IMR-90 (cell line): ENCODE measurements around the gene STAU1. TPM values are rescaled to one million over a fixed set of nuclear protein-coding genes. Genes with fewer than 3 reads are reported as not detected.

Experiments used
- ATAC-seq: fragments of 200-7000 bp; cut with Tn5 transposase; 2 replicates; pipeline ENCODE4 v1.9.1; 2020; ENCODE audit warnings: low read depth, mild to moderate bottlenecking, moderate library complexity
- BruUV-seq: library from RNA; stranded (reverse); fragments of 400-500 nt; replicated peaks from 2 replicates; lab custom pipeline; 2021; lab: Mats Ljungman, UMichigan
- CTCF ChIA-PET: fragments of 300-600 bp; formaldehyde crosslinking; extraction: SDS; loops from one replicate; lab custom pipeline; 2021; ENCODE audit warnings: antibody characterized with exemption; lab: Yijun Ruan, JAX
- POLR2A ChIA-PET: fragments of 300-600 bp; sonication (Branson Sonifier 250); formaldehyde crosslinking; loops from one replicate; lab custom pipeline; 2022; ENCODE audit warnings: antibody characterized with exemption; ENCODE audit not compliant: unreplicated experiment; lab: Charles Lee
- DNase-seq: peaks from one replicate; pipeline ENCODE4 v3.0.0; 2013
- H2AFZ ChIP-seq: replicated peaks from 2 replicates; pipeline ENCODE3; 2013; ENCODE audit warnings: low read length, mild to moderate bottlenecking; ENCODE audit not compliant: poor library complexity
- H2AK5ac ChIP-seq: 2 replicates; pipeline ENCODE4 v1.6.1; 2013; ENCODE audit warnings: low read depth, low read length, inconsistent platforms
- H2AK9ac ChIP-seq: replicated peaks from 2 replicates; pipeline ENCODE3; 2013; ENCODE audit warnings: mild to moderate bottlenecking, low read depth, low read length, moderate library complexity; ENCODE audit not compliant: poor library complexity
- H2BK120ac ChIP-seq: 2 replicates; pipeline ENCODE4 v1.6.1; 2013; ENCODE audit warnings: low read depth, low read length, inconsistent platforms
- H2BK15ac ChIP-seq: 3 replicates; pipeline ENCODE4 v1.6.1; 2013; ENCODE audit warnings: low read depth, low read length, inconsistent platforms
- H2BK20ac ChIP-seq: 2 replicates; pipeline ENCODE4 v1.6.1; 2013; ENCODE audit warnings: low read depth, mild to moderate bottlenecking, inconsistent platforms, low read length, moderate library complexity
- H2BK5ac ChIP-seq: 2 replicates; pipeline ENCODE4 v1.6.1; 2013; ENCODE audit warnings: mild to moderate bottlenecking, low read depth, low read length, inconsistent platforms; ENCODE audit not compliant: poor library complexity, severe bottlenecking
- H3K14ac ChIP-seq: replicated peaks from 2 replicates; pipeline ENCODE4 v1.6.1; 2013; ENCODE audit warnings: low read depth, low read length, inconsistent platforms
- H3K18ac ChIP-seq: 2 replicates; pipeline ENCODE4 v1.6.1; 2013; ENCODE audit warnings: low read depth, low read length, control low read depth
- H3K23ac ChIP-seq: 2 replicates; pipeline ENCODE4 v1.6.1; 2013; ENCODE audit warnings: low read depth, low read length, inconsistent platforms
- H3K27ac ChIP-seq: 2 replicates; pipeline ENCODE4 v1.5.1; 2013; ENCODE audit warnings: mild to moderate bottlenecking, control low read depth, low read length; ENCODE audit not compliant: insufficient read depth
- H3K27me3 ChIP-seq: 2 replicates; pipeline ENCODE4 v1.6.1; 2013; ENCODE audit warnings: low read length; ENCODE audit not compliant: control insufficient read depth, insufficient read depth
- H3K36me3 ChIP-seq: 2 replicates; pipeline ENCODE4 v1.6.1; 2013; ENCODE audit warnings: low read length, mixed read lengths; ENCODE audit not compliant: control insufficient read depth, insufficient read depth
- H3K4ac ChIP-seq: 2 replicates; pipeline ENCODE4 v1.6.1; 2013; ENCODE audit warnings: low read depth, low read length, inconsistent platforms
- H3K4me1 ChIP-seq: 2 replicates; pipeline ENCODE4 v1.6.1; 2013; ENCODE audit warnings: low read length, mixed read lengths; ENCODE audit not compliant: control insufficient read depth, insufficient read depth
- H3K4me2 ChIP-seq: 2 replicates; pipeline ENCODE4 v1.6.1; 2013; ENCODE audit warnings: low read depth, mild to moderate bottlenecking, control low read depth, low read length, moderate library complexity
- H3K4me3 ChIP-seq: 2 replicates; pipeline ENCODE4 v1.5.1; 2013; ENCODE audit warnings: low read depth, mild to moderate bottlenecking, control low read depth, low read length, moderate library complexity; ENCODE audit not compliant: insufficient read depth
- H3K56ac ChIP-seq: 2 replicates; pipeline ENCODE4 v1.6.1; 2013; ENCODE audit warnings: low read length, inconsistent platforms; ENCODE audit not compliant: insufficient read depth; ENCODE audit errors: extremely low read depth
- H3K79me1 ChIP-seq, 2 experiments: 2 replicates each; pipeline ENCODE4 v1.6.1; 2013; ENCODE audit warnings: low read length in 2 of 2, inconsistent platforms in 1 of 2, low read depth in 1 of 2
- H3K9ac ChIP-seq: 2 replicates; pipeline ENCODE4 v1.6.1; 2013; ENCODE audit warnings: low read depth, low read length, control low read depth
- H3K9me1 ChIP-seq: 2 replicates; pipeline ENCODE4 v1.6.1; 2013; ENCODE audit warnings: low read length, inconsistent platforms; ENCODE audit not compliant: insufficient read depth
- H3K9me3 ChIP-seq: 2 replicates; pipeline ENCODE4 v1.6.1; 2013; ENCODE audit warnings: low read length; ENCODE audit not compliant: control insufficient read depth, insufficient read depth
- H4K20me1 ChIP-seq: 2 replicates; pipeline ENCODE4 v1.6.1; 2013; ENCODE audit warnings: low read length, inconsistent platforms; ENCODE audit not compliant: insufficient read depth
- H4K5ac ChIP-seq: 2 replicates; pipeline ENCODE4 v1.6.1; 2013; ENCODE audit warnings: mild to moderate bottlenecking, low read depth, low read length, control low read depth
- H4K8ac ChIP-seq, 2 experiments: 2 replicates each; pipeline ENCODE4 v1.6.1; 2013; ENCODE audit warnings: low read depth in 2 of 2, low read length in 2 of 2, control low read depth in 1 of 2, inconsistent platforms in 1 of 2
- H4K91ac ChIP-seq: 2 replicates; pipeline ENCODE4 v1.6.1; 2013; ENCODE audit warnings: low read depth, low read length, inconsistent platforms; ENCODE audit not compliant: insufficient read depth
- BHLHE40 ChIP-seq: fragments of 150-350 bp; IDR thresholded peaks from 2 replicates; pipeline ENCODE4 v1.6.1; 2016; ENCODE audit warnings: mild to moderate bottlenecking, low read depth, low read length
- CEBPB ChIP-seq: IDR thresholded peaks from 2 replicates; pipeline ENCODE4 v1.6.1; 2012; ENCODE audit warnings: low read depth, low read length, improper control_type of control experiment
- CTCF ChIP-seq: conservative IDR thresholded peaks from 2 replicates; pipeline ENCODE4 v1.5.1; 2012; ENCODE audit warnings: mild to moderate bottlenecking, low read depth, low read length, improper control_type of control experiment
- ELK1 ChIP-seq: fragments of 150-350 bp; IDR thresholded peaks from 2 replicates; pipeline ENCODE4 v1.6.1; 2016; ENCODE audit warnings: low read depth, mild to moderate bottlenecking, low read length, moderate library complexity, borderline replicate concordance
- FOS ChIP-seq: fragments of 150-350 bp; IDR thresholded peaks from 2 replicates; pipeline ENCODE4 v1.6.1; 2016; ENCODE audit warnings: low read depth, low read length
- MAFK ChIP-seq: IDR thresholded peaks from 2 replicates; pipeline ENCODE4 v1.6.1; 2012; ENCODE audit warnings: low read depth, low read length, improper control_type of control experiment
- MAZ ChIP-seq: IDR thresholded peaks from 2 replicates; pipeline ENCODE4 v1.6.1; 2012; ENCODE audit warnings: low read depth, mild to moderate bottlenecking, low read length, improper control_type of control experiment, moderate library complexity, borderline replicate concordance
- NFE2L2 ChIP-seq: fragments of 150-350 bp; IDR thresholded peaks from 2 replicates; pipeline ENCODE4 v1.6.1; 2016; ENCODE audit warnings: low read depth, mild to moderate bottlenecking, low read length
- RAD21 ChIP-seq: IDR thresholded peaks from 2 replicates; pipeline ENCODE4 v1.6.1; 2012; ENCODE audit warnings: low read length, improper control_type of control experiment
- RCOR1 ChIP-seq: IDR thresholded peaks from 2 replicates; pipeline ENCODE4 v1.6.1; 2012; ENCODE audit warnings: mild to moderate bottlenecking, low read length, improper control_type of control experiment; ENCODE audit not compliant: insufficient replicate concordance
- RFX5 ChIP-seq: IDR thresholded peaks from 2 replicates; pipeline ENCODE4 v1.8.0; 2012; ENCODE audit warnings: low read depth, mild to moderate bottlenecking, low read length, moderate library complexity
- SMC3 ChIP-seq: fragments of 150-350 bp; IDR thresholded peaks from 2 replicates; pipeline ENCODE4 v1.6.1; 2016; ENCODE audit warnings: low read depth, mild to moderate bottlenecking, antibody characterized with exemption, low read length, moderate library complexity
- WGBS, 2 experiments: methylation state at CpG; one replicate each; pipeline versions ENCODE4 v1.1.5 to v1.1.7; 2013; ENCODE audit warnings: missing lambda C conversion rate in 2 of 2; ENCODE audit not compliant: insufficient read length in 1 of 2; ENCODE audit errors: extremely low coverage in 2 of 2; 5-methylcytosine and 5-hydroxymethylcytosine counted together
- dilution Hi-C: fragments of 300-500 bp; cut with HindIII; formaldehyde crosslinking; loops from one replicate; pipeline ENCODE4 v1.14.3; 2018; ENCODE audit warnings: low sequenced_read_pairs; ENCODE audit not compliant: unreplicated experiment
- in situ Hi-C: fragments of 300-500 bp; cut with MboI; formaldehyde crosslinking; loops from 3 replicates; pipeline ENCODE4 v1.14.3; 2019; ENCODE audit warnings: low sequenced_read_pairs, inconsistent platforms, mixed read lengths
- intact Hi-C: fragments of 100-400 bp; cut with micrococcal nuclease; formaldehyde crosslinking; loops from 2 replicates; pipeline ENCODE4 v1.10.0; 2022
- polyA plus RNA-seq, 3 experiments: library from polyadenylated mRNA; depleted of rRNA; stranded (reverse); fragments of >200 nt; gene quantifications; 2 replicates each; pipeline ENCODE4 v1.2.3, GENCODE V29; 2012; ENCODE audit warnings: low replicate concordance in 1 of 3
- total RNA-seq: library from RNA; depleted of rRNA; stranded (reverse); fragments of >200 nt; gene quantifications from 2 replicates; pipeline ENCODE4 v1.2.3, GENCODE V29; 2012

Gene STAU1
- total and polyA plus RNA-seq, 2 of the 4 experiments (the other 2 are of a cell fraction): 35.3 to 50.3 TPM

GRCh38 chr20:49110767-49111694, 77.1 kb downstream of the STAU1 start (continued):
- TF ChIP-seq CTCF: no peak

GRCh38 chr20:49106328-49106727, 81.8 kb downstream of the STAU1 start:
- Histone ChIP-seq H3K56ac (no peak overlapping the region), H3K79me1 (peaks cover 6 to 26% of the 10 kb centered on the region in 2 experiments; a peak in 3 of 4 replicates), H3K4me3 (no peak overlapping the region), H3K27ac (no peak overlapping the region), H3K23ac (no peak overlapping the region), H3K9me1 (peaks cover 7% of the 10 kb centered on the region), H3K9ac (no peak overlapping the region), H2AK5ac (no peak overlapping the region), H3K14ac (no peak overlapping the region), H2BK120ac (no peak overlapping the region), H2BK5ac (no peak overlapping the region), H4K5ac (no peak overlapping the region), H4K8ac (no peak overlapping the region), H2AFZ (no peak overlapping the region), H3K36me3 (peaks cover 26% of the 10 kb centered on the region), H3K27me3 (no peaks in the 10 kb centered on the region), H4K91ac (no peak overlapping the region), H2AK9ac (no peak overlapping the region), H2BK20ac (no peak overlapping the region), H3K4me1 (no peaks in the 10 kb centered on the region), H3K4ac (no peak overlapping the region), H3K4me2 (no peak overlapping the region), H3K18ac (no peak overlapping the region), H4K20me1 (no peaks in the 10 kb centered on the region), H3K9me3 (no peaks in the 10 kb centered on the region), H2BK15ac (no peak overlapping the region)
- ATAC-seq (no peak), DNase-seq (no peak)
- BruUV-seq: no TSS peak
- POLR2A ChIA-PET: no interaction called here
- no CpG with 5 or more reads among the region's 6 CpGs for WGBS, 2 experiments
- in situ Hi-C loops (no loop called here), dilution Hi-C loops (no loop called here), intact Hi-C loops (no loop called here)
- CTCF ChIA-PET: no interaction called here
- TF ChIP-seq RFX5: no peak
- no peak for TF ChIP-seq CEBPB
- TF ChIP-seq NFE2L2: no peak
- TF ChIP-seq ELK1: no peak
- TF ChIP-seq MAFK: no peak
- TF ChIP-seq MAZ: no peak
- TF ChIP-seq BHLHE40: no peak
- TF ChIP-seq RCOR1: no peak
- no peak for TF ChIP-seq SMC3
- TF ChIP-seq RAD21: no peak
- no peak for TF ChIP-seq FOS
